Spleen (tissue), 11 donors: ENCODE results near the gene NOTCH4. TPM values are rescaled to one million over a fixed set of nuclear protein-coding genes. Genes with fewer than 3 reads are reported as not detected.
A peak's percentile ranks its signal among the peaks of the same experiment; 100 is the strongest.

Experiments
- DNase-seq: peaks from one replicate; pipeline ENCODE4 v3.0.0-alpha.2; 2020
- H3K27ac ChIP-seq, 8 donors: fragments of 200-600 bp; sonication (generic) in 7 of 8; 1 replicate in 4 of 8; 2 replicates in 4 of 8; pipeline versions ENCODE4 v1.5.0 to v1.8.0; 2016 to 2021; ENCODE audit warnings: inconsistent platforms in 4 of 8, mild to moderate bottlenecking in 4 of 8, moderate library complexity in 1 of 8
- H3K27me3 ChIP-seq, 7 donors: fragments of 200-600 bp; sonication (generic) in 6 of 7; replicated peaks in 1 of 7; 1 replicate in 4 of 7; 2 replicates in 3 of 7; pipeline versions ENCODE4 v1.5.0 to v1.8.0; 2016 to 2021; ENCODE audit warnings: inconsistent platforms in 3 of 7, mild to moderate bottlenecking in 1 of 7
- H3K36me3 ChIP-seq, 6 donors: fragments of 200-600 bp; sonication (generic) in 5 of 6; 1 replicate in 4 of 6; 2 replicates in 2 of 6; pipeline versions ENCODE4 v1.5.0 to v1.8.0; 2016 to 2021; ENCODE audit warnings: inconsistent platforms in 2 of 6
- H3K4me1 ChIP-seq, 6 donors: fragments of 200-600 bp; sonication (generic) in 5 of 6; 1 replicate in 3 of 6; 2 replicates in 3 of 6; pipeline versions ENCODE4 v1.5.0 to v1.8.0; 2016 to 2021; ENCODE audit warnings: inconsistent platforms in 3 of 6
- H3K4me3 ChIP-seq, 8 donors: fragments of 200-600 bp; sonication (generic) in 7 of 8; 1 replicate in 4 of 8; 2 replicates in 4 of 8; pipeline versions ENCODE4 v1.5.0 to v1.8.0; 2016 to 2021; ENCODE audit warnings: inconsistent platforms in 4 of 8, mild to moderate bottlenecking in 4 of 8, moderate library complexity in 2 of 8
- H3K9me3 ChIP-seq, 8 donors: fragments of 200-600 bp; sonication (generic) in 7 of 8; 1 replicate in 4 of 8; 2 replicates in 4 of 8; pipeline versions ENCODE4 v1.5.0 to v1.8.0; 2016 to 2021; ENCODE audit warnings: inconsistent platforms in 4 of 8
- POLR2A ChIP-seq, 3 donors: fragments of 450-650 bp; IDR thresholded peaks; one replicate each; pipeline ENCODE4 v1.5.1; 2017; ENCODE audit warnings: antibody characterized with exemption in 3 of 3, mild to moderate bottlenecking in 1 of 3
- POLR2AphosphoS5 ChIP-seq, 3 donors: sonication (generic); formaldehyde crosslinking; IDR thresholded peaks; one replicate each; pipeline ENCODE4 v1.5.1; 2017; ENCODE audit warnings: antibody characterized with exemption in 3 of 3
- WGBS, 5 donors: extraction: QIAGEN DNeasy Blood & Tissue Kit in 3 of 5; methylation state at CpG; one replicate each; pipeline versions ENCODE4 v1.1.5 to v1.1.7; 2013 to 2018; 5-methylcytosine and 5-hydroxymethylcytosine counted together
- intact Hi-C: fragments of 100-400 bp; cut with DNase I; formaldehyde crosslinking; loops from one replicate; pipeline ENCODE4 v1.15.0; 2023; ENCODE audit warnings: low total_unique reads
- polyA plus RNA-seq, 3 donors: library from polyadenylated mRNA; stranded (reverse); fragments of 200-250 nt; gene quantifications; one replicate each; pipeline ENCODE4 v1.2.1, GENCODE V29; 2013
- total RNA-seq, 7 donors: library from RNA; depleted of rRNA in 3 of 7; stranded (reverse); fragments of >200 nt in 3 of 7; fragmentation: NEBNext Ultra II Directional in 4 of 7; extraction: Animal tissue kit (Norgen Biotek cat#: 25700) in 4 of 7; gene quantifications; one replicate each; pipeline versions ENCODE4 v1.1.0 to v1.2.1, GENCODE V29; 2016 to 2021
- TF ChIP-seq, protein P1 (sequence below), 11 experiments: fragments of 200-600 bp in 7 of 11; fragments of 450-650 bp in 4 of 11; sonication (generic) in 4 of 11; IDR thresholded peaks in 8 of 11; conservative IDR thresholded peaks in 3 of 11; 1 replicate in 7 of 11; 2 replicates in 4 of 11; pipeline versions ENCODE4 v1.4.0 to v1.8.0; 2016 to 2021; ENCODE audit warnings: antibody characterized with exemption in 11 of 11, inconsistent platforms in 4 of 11, mild to moderate bottlenecking in 1 of 11
- donor health status: healthy with polysubstance abuse.
- donor health status: DM: no; HTN: no; CAD: no; lungs with moderate emphysema.
- donor health status: DM: no; HTN: no; CAD: no.
- donor health status: Bipolar disorder and iron deficiency.
- donor health status: healthy.
- donor health status: DM: no; HTN: no; CAD: no.
- donor health status: DM: yes; HTN: yes; CAD: no.

Gene NOTCH4
- total and polyA plus RNA-seq, 10 donors = 13.5 to 38.0 (median 19.9) TPM

DNA sequence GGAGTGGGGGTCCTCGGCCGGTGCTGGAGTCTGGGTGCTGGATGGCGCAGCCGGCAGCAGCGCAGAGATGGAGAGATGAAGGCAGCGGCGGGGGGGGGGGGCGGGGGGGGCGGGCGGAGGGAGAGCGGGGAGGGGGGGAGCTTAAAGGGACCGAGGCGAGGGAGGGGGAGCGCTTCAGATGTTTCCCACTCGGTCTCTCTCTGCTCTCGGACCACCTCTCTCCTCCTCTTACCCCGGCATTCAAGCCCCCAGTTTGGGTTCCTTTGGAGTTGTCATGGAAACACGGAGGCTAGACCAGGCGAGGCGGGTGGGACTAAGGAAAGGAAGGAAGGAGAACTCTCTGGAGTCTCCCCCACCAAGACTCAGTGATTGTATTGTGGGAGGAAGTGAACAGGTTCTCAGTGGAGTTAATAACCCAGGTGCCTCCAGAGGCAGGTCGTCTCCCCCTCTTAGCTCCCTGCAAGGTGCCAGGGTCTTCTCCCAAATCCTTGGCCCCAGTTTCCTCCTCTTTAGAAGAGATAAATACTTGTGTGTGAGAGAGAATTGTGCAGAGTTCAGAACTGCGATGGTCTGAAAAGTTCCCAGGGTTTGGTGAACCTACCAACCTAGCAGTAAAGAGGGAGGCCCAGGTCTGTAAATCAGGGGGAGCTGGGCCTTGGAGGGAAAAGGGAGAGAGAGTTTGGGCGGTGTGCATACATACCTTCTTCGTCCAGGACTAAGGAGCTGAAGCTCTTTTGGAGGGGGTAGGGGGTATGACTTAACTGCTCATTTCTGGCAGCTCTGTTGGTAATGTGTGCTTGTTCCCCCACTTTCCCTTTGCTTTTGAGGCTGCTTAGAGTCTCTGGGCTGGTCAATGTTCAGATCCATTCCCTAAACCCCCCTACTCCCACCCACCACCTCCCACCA, 71.8 kb downstream of the NOTCH4 start, which contains the start of gene PRRT1:
Gene PRRT1 (minus strand): TSS at position 77 of the 906 bp plus-strand sequence. CDS start 112 bp downstream, outside the sequence.
- H3K27me3 ChIP-seq = peaks cover 0 to 74% (median 39%) of the 10 kb centered on the region in 7 donors
- intact Hi-C loops = no loop called here
- H3K27ac ChIP-seq = peak within 1 kb of the TSS in 6 of 8 donors; percentile 69 to 86 (median 83)
- peaks cover 0 to 15% (median 2%) of the 10 kb centered on the region in 6 donors for H3K36me3 ChIP-seq
- no peak for DNase-seq
- H3K9me3 ChIP-seq = no peaks in the 10 kb centered on the region
- 19 to 27% (median 22%) methylated on average over 16 to 21 of the region's 24 CpGs for WGBS, 5 donors
- H3K4me1 ChIP-seq = peaks cover 6 to 80% (median 44%) of the 10 kb centered on the region in 6 donors
- peak within 1 kb of the TSS in 4 of 8 donors; percentile 19 to 80 (median 66) for H3K4me3 ChIP-seq
- TF ChIP-seq POLR2AphosphoS5 (IDR thresholded peaks at IDR 0.05) (no peak), POLR2A (IDR thresholded peaks at IDR 0.05) (no peak)
- TF ChIP-seq, protein P1, sequence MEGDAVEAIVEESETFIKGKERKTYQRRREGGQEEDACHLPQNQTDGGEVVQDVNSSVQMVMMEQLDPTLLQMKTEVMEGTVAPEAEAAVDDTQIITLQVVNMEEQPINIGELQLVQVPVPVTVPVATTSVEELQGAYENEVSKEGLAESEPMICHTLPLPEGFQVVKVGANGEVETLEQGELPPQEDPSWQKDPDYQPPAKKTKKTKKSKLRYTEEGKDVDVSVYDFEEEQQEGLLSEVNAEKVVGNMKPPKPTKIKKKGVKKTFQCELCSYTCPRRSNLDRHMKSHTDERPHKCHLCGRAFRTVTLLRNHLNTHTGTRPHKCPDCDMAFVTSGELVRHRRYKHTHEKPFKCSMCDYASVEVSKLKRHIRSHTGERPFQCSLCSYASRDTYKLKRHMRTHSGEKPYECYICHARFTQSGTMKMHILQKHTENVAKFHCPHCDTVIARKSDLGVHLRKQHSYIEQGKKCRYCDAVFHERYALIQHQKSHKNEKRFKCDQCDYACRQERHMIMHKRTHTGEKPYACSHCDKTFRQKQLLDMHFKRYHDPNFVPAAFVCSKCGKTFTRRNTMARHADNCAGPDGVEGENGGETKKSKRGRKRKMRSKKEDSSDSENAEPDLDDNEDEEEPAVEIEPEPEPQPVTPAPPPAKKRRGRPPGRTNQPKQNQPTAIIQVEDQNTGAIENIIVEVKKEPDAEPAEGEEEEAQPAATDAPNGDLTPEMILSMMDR (IDR thresholded peaks at IDR 0.05 in 8 of 11, conservative IDR thresholded peaks at IDR 0.05 in 3 of 11) = no peak

DNA sequence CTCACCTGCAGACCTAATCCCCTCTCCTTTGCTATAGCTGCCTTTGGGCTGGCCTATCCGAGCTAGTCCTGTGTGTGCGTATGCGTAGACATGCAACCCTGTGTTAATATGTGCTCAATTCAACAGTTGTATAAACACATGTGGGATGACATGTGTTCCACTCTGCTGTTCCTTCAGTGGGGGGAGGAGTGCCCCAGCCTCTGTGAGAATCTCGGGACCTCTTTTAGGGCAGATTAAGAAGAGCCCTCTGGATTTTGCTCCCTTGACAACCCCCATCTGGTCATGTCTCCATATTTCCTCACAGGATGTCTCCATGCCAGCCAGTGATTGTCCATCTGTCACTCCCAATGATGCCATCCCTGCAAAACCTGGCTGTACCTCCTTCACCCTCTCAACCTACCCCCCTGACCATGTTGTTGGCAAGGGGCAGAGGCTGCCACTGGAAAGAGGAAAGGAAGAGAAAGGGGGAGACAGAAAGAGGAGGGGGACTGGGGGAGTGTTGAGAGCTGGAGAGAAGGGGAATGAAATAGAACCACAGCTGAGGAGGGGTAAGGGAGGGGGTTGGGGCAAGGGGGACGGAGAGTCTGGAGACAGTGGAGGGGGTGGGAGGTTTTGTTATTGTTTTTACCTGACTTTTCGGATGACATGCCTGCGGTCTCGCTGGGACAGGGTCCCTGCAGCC, 72.5 kb downstream of the NOTCH4 start:
- intact Hi-C loops = no loop called here
- Histone ChIP-seq H3K4me1 (peaks cover 6 to 80% (median 44%) of the 10 kb centered on the region in 6 donors), H3K27ac (peak overlapping the region in 1 of 8 donors; percentile 85), H3K27me3 (peaks cover 0 to 81% (median 39%) of the 10 kb centered on the region in 7 donors), H3K4me3 (peak overlapping the region in 4 of 8 donors; percentile 19 to 80 (median 44)), H3K9me3 (no peaks in the 10 kb centered on the region), H3K36me3 (peaks cover 0 to 7% (median under 1%) of the 10 kb centered on the region in 6 donors)
- no peak for DNase-seq
- 43 to 52% (median 46%) methylated on average over 8 of the region's 8 CpGs for WGBS, 5 donors
- TF ChIP-seq POLR2AphosphoS5 (IDR thresholded peaks at IDR 0.05) = no peak

DNA sequence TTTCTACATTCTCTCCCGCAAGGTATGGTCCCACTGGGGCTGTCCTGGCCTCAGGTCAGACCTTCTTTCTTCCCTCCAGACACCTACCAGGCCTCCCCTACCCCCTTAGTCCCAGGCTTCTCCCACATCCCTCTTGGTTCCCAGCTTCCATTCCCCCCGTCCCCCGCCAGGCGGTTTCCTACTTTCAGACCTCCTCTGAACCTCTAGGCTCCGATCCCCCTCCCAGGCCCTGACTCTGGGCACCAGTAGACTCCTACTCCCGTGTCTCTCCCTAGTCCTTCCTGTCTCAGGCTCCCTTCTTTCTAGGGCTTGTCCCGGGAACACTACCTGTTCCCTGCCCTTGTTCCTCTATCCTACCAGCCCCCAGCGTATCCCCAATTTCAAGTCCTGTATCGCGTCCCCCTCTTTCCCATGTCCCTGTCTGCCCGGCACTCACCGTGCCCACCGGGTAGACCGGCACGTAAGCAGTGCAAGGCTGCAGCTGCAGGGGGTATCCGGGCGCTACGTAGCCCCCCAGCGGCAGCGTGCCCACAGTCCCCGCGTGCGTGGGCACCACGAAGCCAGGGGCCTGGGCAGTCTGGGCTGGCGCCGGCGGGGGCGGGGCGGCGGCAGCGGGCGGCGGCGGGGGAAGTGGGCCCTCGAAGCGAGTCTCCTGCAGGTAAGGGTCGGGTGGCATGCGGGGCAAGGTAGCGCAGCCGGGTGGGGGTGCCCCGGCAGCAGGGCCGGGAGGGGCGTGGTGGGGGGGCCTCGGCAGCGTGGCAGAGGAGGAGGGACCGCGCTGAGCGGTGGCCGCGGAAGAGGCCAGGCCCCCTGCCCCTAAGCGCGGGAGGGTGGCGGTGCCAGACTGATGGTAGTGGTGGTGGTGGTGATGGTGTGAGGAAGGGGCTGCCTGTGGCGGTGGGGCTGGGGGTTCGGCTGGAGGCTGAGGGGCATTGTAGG, 73.7 kb downstream of the NOTCH4 start:
- Histone ChIP-seq H3K9me3 (no peaks in the 10 kb centered on the region), H3K27ac (no peak overlapping the region), H3K36me3 (no peaks in the 10 kb centered on the region), H3K27me3 (peaks cover 0 to 81% (median 39%) of the 10 kb centered on the region in 7 donors), H3K4me3 (peak overlapping the region in 1 of 8 donors; percentile 15), H3K4me1 (peaks cover 5 to 72% (median 43%) of the 10 kb centered on the region in 6 donors)
- intact Hi-C loops = no loop called here
- 39 to 51% (median 42%) methylated on average over 39 to 55 of the region's 55 CpGs for WGBS, 5 donors
- TF ChIP-seq POLR2A (IDR thresholded peaks at IDR 0.05) = no peak
- no peak for TF ChIP-seq POLR2AphosphoS5 (IDR thresholded peaks at IDR 0.05)
- TF ChIP-seq, protein P1 (IDR thresholded peaks at IDR 0.05 in 8 of 11, conservative IDR thresholded peaks at IDR 0.05 in 3 of 11) = no peak
- DNase-seq = no peak
